IMR-90 (cell line): ENCODE data around the gene CROCC. TPM values are rescaled to one million over a fixed set of nuclear protein-coding genes. Genes with fewer than 3 reads are reported as not detected.
"Not testable (repeated sequence)": the region's sequence is repeated elsewhere in the genome, so short reads cannot be mapped to it uniquely, and the experiment has no call there.

ENCODE experiments used
- ATAC-seq: fragments of 200-7000 bp; cut with Tn5 transposase; 2 replicates; pipeline ENCODE4 v1.9.1; 2020; ENCODE audit warnings: low read depth, mild to moderate bottlenecking, moderate library complexity
- BruUV-seq: library from RNA; stranded (reverse); fragments of 400-500 nt; replicated peaks from 2 replicates; lab custom pipeline; 2021; lab: Mats Ljungman, UMichigan
- CTCF ChIA-PET: fragments of 300-600 bp; formaldehyde crosslinking; extraction: SDS; loops from one replicate; lab custom pipeline; 2021; ENCODE audit warnings: antibody characterized with exemption; lab: Yijun Ruan, JAX
- POLR2A ChIA-PET: fragments of 300-600 bp; sonication (Branson Sonifier 250); formaldehyde crosslinking; loops from one replicate; lab custom pipeline; 2022; ENCODE audit warnings: antibody characterized with exemption; ENCODE audit not compliant: unreplicated experiment; lab: Charles Lee
- DNase-seq: peaks from one replicate; pipeline ENCODE4 v3.0.0; 2013
- H2AFZ ChIP-seq: replicated peaks from 2 replicates; pipeline ENCODE3; 2013; ENCODE audit warnings: low read length, mild to moderate bottlenecking; ENCODE audit not compliant: poor library complexity
- H2AK5ac ChIP-seq: 2 replicates; pipeline ENCODE4 v1.6.1; 2013; ENCODE audit warnings: low read depth, low read length, inconsistent platforms
- H2AK9ac ChIP-seq: replicated peaks from 2 replicates; pipeline ENCODE3; 2013; ENCODE audit warnings: mild to moderate bottlenecking, low read depth, low read length, moderate library complexity; ENCODE audit not compliant: poor library complexity
- H2BK120ac ChIP-seq: 2 replicates; pipeline ENCODE4 v1.6.1; 2013; ENCODE audit warnings: low read depth, low read length, inconsistent platforms
- H2BK15ac ChIP-seq: 3 replicates; pipeline ENCODE4 v1.6.1; 2013; ENCODE audit warnings: low read depth, low read length, inconsistent platforms
- H2BK20ac ChIP-seq: 2 replicates; pipeline ENCODE4 v1.6.1; 2013; ENCODE audit warnings: low read depth, mild to moderate bottlenecking, inconsistent platforms, low read length, moderate library complexity
- H2BK5ac ChIP-seq: 2 replicates; pipeline ENCODE4 v1.6.1; 2013; ENCODE audit warnings: mild to moderate bottlenecking, low read depth, low read length, inconsistent platforms; ENCODE audit not compliant: poor library complexity, severe bottlenecking
- H3K14ac ChIP-seq: replicated peaks from 2 replicates; pipeline ENCODE4 v1.6.1; 2013; ENCODE audit warnings: low read depth, low read length, inconsistent platforms
- H3K18ac ChIP-seq: 2 replicates; pipeline ENCODE4 v1.6.1; 2013; ENCODE audit warnings: low read depth, low read length, control low read depth
- H3K23ac ChIP-seq: 2 replicates; pipeline ENCODE4 v1.6.1; 2013; ENCODE audit warnings: low read depth, low read length, inconsistent platforms
- H3K27ac ChIP-seq: 2 replicates; pipeline ENCODE4 v1.5.1; 2013; ENCODE audit warnings: mild to moderate bottlenecking, control low read depth, low read length; ENCODE audit not compliant: insufficient read depth
- H3K27me3 ChIP-seq: 2 replicates; pipeline ENCODE4 v1.6.1; 2013; ENCODE audit warnings: low read length; ENCODE audit not compliant: control insufficient read depth, insufficient read depth
- H3K36me3 ChIP-seq: 2 replicates; pipeline ENCODE4 v1.6.1; 2013; ENCODE audit warnings: low read length, mixed read lengths; ENCODE audit not compliant: control insufficient read depth, insufficient read depth
- H3K4ac ChIP-seq: 2 replicates; pipeline ENCODE4 v1.6.1; 2013; ENCODE audit warnings: low read depth, low read length, inconsistent platforms
- H3K4me1 ChIP-seq: 2 replicates; pipeline ENCODE4 v1.6.1; 2013; ENCODE audit warnings: low read length, mixed read lengths; ENCODE audit not compliant: control insufficient read depth, insufficient read depth
- H3K4me2 ChIP-seq: 2 replicates; pipeline ENCODE4 v1.6.1; 2013; ENCODE audit warnings: low read depth, mild to moderate bottlenecking, control low read depth, low read length, moderate library complexity
- H3K4me3 ChIP-seq: 2 replicates; pipeline ENCODE4 v1.5.1; 2013; ENCODE audit warnings: low read depth, mild to moderate bottlenecking, control low read depth, low read length, moderate library complexity; ENCODE audit not compliant: insufficient read depth
- H3K56ac ChIP-seq: 2 replicates; pipeline ENCODE4 v1.6.1; 2013; ENCODE audit warnings: low read length, inconsistent platforms; ENCODE audit not compliant: insufficient read depth; ENCODE audit errors: extremely low read depth
- H3K79me1 ChIP-seq, 2 experiments: 2 replicates each; pipeline ENCODE4 v1.6.1; 2013; ENCODE audit warnings: low read length in 2 of 2, inconsistent platforms in 1 of 2, low read depth in 1 of 2
- H3K9ac ChIP-seq: 2 replicates; pipeline ENCODE4 v1.6.1; 2013; ENCODE audit warnings: low read depth, low read length, control low read depth
- H3K9me1 ChIP-seq: 2 replicates; pipeline ENCODE4 v1.6.1; 2013; ENCODE audit warnings: low read length, inconsistent platforms; ENCODE audit not compliant: insufficient read depth
- H3K9me3 ChIP-seq: 2 replicates; pipeline ENCODE4 v1.6.1; 2013; ENCODE audit warnings: low read length; ENCODE audit not compliant: control insufficient read depth, insufficient read depth
- H4K20me1 ChIP-seq: 2 replicates; pipeline ENCODE4 v1.6.1; 2013; ENCODE audit warnings: low read length, inconsistent platforms; ENCODE audit not compliant: insufficient read depth
- H4K5ac ChIP-seq: 2 replicates; pipeline ENCODE4 v1.6.1; 2013; ENCODE audit warnings: mild to moderate bottlenecking, low read depth, low read length, control low read depth
- H4K8ac ChIP-seq, 2 experiments: 2 replicates each; pipeline ENCODE4 v1.6.1; 2013; ENCODE audit warnings: low read depth in 2 of 2, low read length in 2 of 2, control low read depth in 1 of 2, inconsistent platforms in 1 of 2
- H4K91ac ChIP-seq: 2 replicates; pipeline ENCODE4 v1.6.1; 2013; ENCODE audit warnings: low read depth, low read length, inconsistent platforms; ENCODE audit not compliant: insufficient read depth
- BHLHE40 ChIP-seq: fragments of 150-350 bp; IDR thresholded peaks from 2 replicates; pipeline ENCODE4 v1.6.1; 2016; ENCODE audit warnings: mild to moderate bottlenecking, low read depth, low read length
- CHD1 ChIP-seq: IDR thresholded peaks from 2 replicates; pipeline ENCODE4 v1.6.1; 2012; ENCODE audit warnings: low read depth, low read length, improper control_type of control experiment
- MAFK ChIP-seq: IDR thresholded peaks from 2 replicates; pipeline ENCODE4 v1.6.1; 2012; ENCODE audit warnings: low read depth, low read length, improper control_type of control experiment
- MAZ ChIP-seq: IDR thresholded peaks from 2 replicates; pipeline ENCODE4 v1.6.1; 2012; ENCODE audit warnings: low read depth, mild to moderate bottlenecking, low read length, improper control_type of control experiment, moderate library complexity, borderline replicate concordance
- POLR2A ChIP-seq: IDR thresholded peaks from 2 replicates; pipeline ENCODE4 v1.6.1; 2012; ENCODE audit warnings: mild to moderate bottlenecking, low read depth, low read length
- WGBS, 2 experiments: methylation state at CpG; one replicate each; pipeline versions ENCODE4 v1.1.5 to v1.1.7; 2013; ENCODE audit warnings: missing lambda C conversion rate in 2 of 2; ENCODE audit not compliant: insufficient read length in 1 of 2; ENCODE audit errors: extremely low coverage in 2 of 2; 5-methylcytosine and 5-hydroxymethylcytosine counted together
- dilution Hi-C: fragments of 300-500 bp; cut with HindIII; formaldehyde crosslinking; loops from one replicate; pipeline ENCODE4 v1.14.3; 2018; ENCODE audit warnings: low sequenced_read_pairs; ENCODE audit not compliant: unreplicated experiment
- in situ Hi-C: fragments of 300-500 bp; cut with MboI; formaldehyde crosslinking; loops from 3 replicates; pipeline ENCODE4 v1.14.3; 2019; ENCODE audit warnings: low sequenced_read_pairs, inconsistent platforms, mixed read lengths
- intact Hi-C: fragments of 100-400 bp; cut with micrococcal nuclease; formaldehyde crosslinking; loops from 2 replicates; pipeline ENCODE4 v1.10.0; 2022
- polyA plus RNA-seq, 3 experiments: library from polyadenylated mRNA; depleted of rRNA; stranded (reverse); fragments of >200 nt; gene quantifications; 2 replicates each; pipeline ENCODE4 v1.2.3, GENCODE V29; 2012; ENCODE audit warnings: low replicate concordance in 1 of 3
- total RNA-seq: library from RNA; depleted of rRNA; stranded (reverse); fragments of >200 nt; gene quantifications from 2 replicates; pipeline ENCODE4 v1.2.3, GENCODE V29; 2012

CROCC gene
- total and polyA plus RNA-seq, 2 of the 4 experiments (the other 2 are of a cell fraction): 7.5 to 13.7 TPM

GRCh38 chr1:16895598-16896315 lies 26.0 kb upstream of the CROCC start, which contains the start of gene RNU1-2:
Gene RNU1-2 (plus strand): TSS chr1:16895980.
- H3K27me3 ChIP-seq, POLR2A ChIA-PET, H3K36me3 ChIP-seq, H3K9me3 ChIP-seq, H3K4me1 ChIP-seq, H2AK9ac ChIP-seq, CTCF ChIA-PET, dilution Hi-C loops, H3K9me1 ChIP-seq, H3K79me1 ChIP-seq, in situ Hi-C loops, H2BK15ac ChIP-seq: not testable (repeated sequence)
- BruUV-seq: TSS peak; percentile 98
- H4K20me1 ChIP-seq: peaks cover 11% of the 10 kb centered on the region
- peak within 1 kb of the TSS; percentile 84 for H3K14ac ChIP-seq
- peak within 1 kb of the TSS; percentile 98 for H3K56ac ChIP-seq
- H4K5ac ChIP-seq: peak within 1 kb of the TSS; percentile 87
- H2AFZ ChIP-seq: peak within 1 kb of the TSS; percentile 78
- H3K9ac ChIP-seq: peak within 1 kb of the TSS; percentile 93
- peak within 1 kb of the TSS; percentile 73 for H2AK5ac ChIP-seq
- WGBS, 2 experiments: 0% methylated on average over 6 of the region's 39 CpGs; no CpG with 5 or more reads in 1 of the 2 experiments
- H2BK120ac ChIP-seq: peak within 1 kb of the TSS; percentile 97
- H2BK5ac ChIP-seq: peak within 1 kb of the TSS; percentile 90
- peak within 1 kb of the TSS; percentile 59 for H3K4me3 ChIP-seq
- DNase-seq (peak; percentile 100), ATAC-seq (peak; percentile 100)
- H3K4ac ChIP-seq: peak within 1 kb of the TSS; percentile 96
- peak within 1 kb of the TSS; percentile 89 for H3K4me2 ChIP-seq
- H3K18ac ChIP-seq: peak within 1 kb of the TSS; percentile 81
- H2BK20ac ChIP-seq: peak within 1 kb of the TSS; percentile 96
- peak within 1 kb of the TSS; percentile 99 for H4K91ac ChIP-seq
- peak within 1 kb of the TSS; percentile 60 for H3K23ac ChIP-seq
- H3K27ac ChIP-seq: peak within 1 kb of the TSS; percentile 84
- TF ChIP-seq POLR2A (peak; percentile 95), CHD1 (0 out of 2 replicates have a peak, but pooled peaks have one; percentile 44), MAFK (0 out of 2 replicates have a peak, but pooled peaks have one; percentile 15), MAZ (peak; percentile 77), BHLHE40 (peak; percentile 17; the same call in 1 of the 2 replicates)
- intact Hi-C loops: loop anchor here (1.0 kb wide), 1 partner anchor 10 kb away; no protein-coding TSS in a partner anchor
- peak within 1 kb of the TSS; percentile 87 to 93 for H4K8ac ChIP-seq
